GM12892 (cell line): ENCODE data around the gene THSD7B.
"Not testable (repeated sequence)": the region's sequence is repeated elsewhere in the genome, so short reads cannot be mapped to it uniquely, and the experiment has no call there.

Experiments used
- POLR2A ChIP-seq: IDR thresholded peaks from 2 replicates; pipeline ENCODE4 v1.6.1; 2011; ENCODE audit warnings: low read depth, low read length, control low read depth
- POLR2AphosphoS5 ChIP-seq: IDR thresholded peaks from 2 replicates; pipeline ENCODE4 v1.6.1; 2011; ENCODE audit warnings: low read depth, low read length, control low read depth
- TAF1 ChIP-seq: IDR thresholded peaks from 2 replicates; pipeline ENCODE4 v1.6.1; 2011; ENCODE audit warnings: low read depth, mild to moderate bottlenecking, control low read depth, low read length, borderline replicate concordance

DNA sequence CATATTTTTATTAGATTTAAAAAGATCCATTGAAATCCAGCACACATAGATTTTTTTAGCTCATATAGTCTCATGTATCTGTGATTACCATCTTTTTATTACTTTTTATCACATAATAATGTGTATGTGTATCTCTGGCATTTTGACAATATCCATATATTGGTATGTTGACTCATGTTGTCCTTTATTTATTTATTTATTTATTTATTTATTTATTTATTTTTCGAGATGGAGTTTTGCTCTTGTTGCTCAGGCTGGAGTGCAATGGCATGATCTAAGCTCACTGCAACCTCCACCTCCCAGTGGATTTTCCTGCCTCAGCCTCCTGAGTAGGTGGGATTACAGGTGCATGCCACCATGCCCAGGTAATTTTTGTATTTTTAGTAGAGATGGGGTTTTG is 823.2 kb downstream of the THSD7B start:
- not testable (repeated sequence) for TF ChIP-seq POLR2A, TAF1, POLR2AphosphoS5
